Measurements from ENCODE around the gene DYRK3. TPM values are rescaled to one million over a fixed set of nuclear protein-coding genes. Genes with fewer than 3 reads are reported as not detected.

DYRK3 gene
- total and polyA plus RNA-seq, 2 of the 13 experiments (the other 11 are each of a cell fraction or from before 2014, with no cell fraction given): 0.48 to 2.8 TPM

DNA sequence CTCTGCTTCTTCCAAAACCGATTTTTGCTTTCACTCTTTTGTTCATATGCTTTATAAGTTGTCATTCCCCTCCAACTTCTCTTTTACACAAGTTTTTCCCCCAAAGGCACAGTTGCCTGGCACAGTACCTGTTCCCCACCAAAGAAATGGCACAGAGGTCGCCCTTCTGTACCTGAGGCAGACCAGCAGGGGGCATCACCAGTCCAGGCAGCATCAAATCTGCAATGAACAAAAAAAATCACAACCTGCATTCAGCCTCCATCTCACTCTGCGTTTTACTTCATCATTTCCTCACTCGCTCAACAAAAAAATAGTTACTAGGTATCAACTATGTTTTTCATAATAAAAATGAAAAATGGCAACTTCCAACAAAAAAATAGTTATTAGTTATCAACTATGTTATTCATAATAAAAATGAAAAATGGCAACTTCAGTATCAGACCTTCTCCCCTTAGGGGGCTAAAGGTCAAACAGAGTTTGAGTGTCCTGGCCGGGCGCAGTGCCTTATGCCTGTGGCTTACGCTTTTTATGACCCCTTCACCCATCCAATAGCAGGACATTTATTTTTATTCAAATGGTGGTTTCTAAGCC, 27.1 kb upstream of the DYRK3 start (continued):
- TF ChIP-seq ZNF616 (CRISPR knock-in tag; IDR thresholded peaks at IDR 0.05; ENCODE audit: low read depth) (no peak), ELF4 (CRISPR knock-in tag; IDR thresholded peaks at IDR 0.05; ENCODE audit: borderline replicate concordance) (no peak), RXRA (CRISPR knock-in tag; IDR thresholded peaks at IDR 0.05) (peak; percentile 25; the same call in 1 of the 2 replicates), ZFP37 (CRISPR knock-in tag; IDR thresholded peaks at IDR 0.05; ENCODE audit: borderline replicate concordance) (no peak), JUNB (CRISPR knock-in tag; IDR thresholded peaks at IDR 0.05; ENCODE audit: borderline replicate concordance) (no peak), ZNF619 (CRISPR knock-in tag; IDR thresholded peaks at IDR 0.05) (no peak), DR1 (CRISPR knock-in tag; IDR thresholded peaks at IDR 0.05) (no peak), SPEN (CRISPR knock-in tag; IDR thresholded peaks at IDR 0.05; ENCODE audit: low read depth) (no peak), ZNF614 (CRISPR knock-in tag; IDR thresholded peaks at IDR 0.05; ENCODE audit: borderline replicate concordance) (no peak), AHR (CRISPR knock-in tag; IDR thresholded peaks at IDR 0.05) (no peak), STAG1 (CRISPR knock-in tag; IDR thresholded peaks at IDR 0.05) (peak; percentile 59), ZBTB1 (CRISPR knock-in tag; IDR thresholded peaks at IDR 0.05; ENCODE audit: borderline replicate concordance) (no peak), PRPF4 (IDR thresholded peaks at IDR 0.05; ENCODE audit: low read depth, low read length, poor library complexity, severe bottlenecking) (no peak), ESRRA (CRISPR knock-in tag; IDR thresholded peaks at IDR 0.05; ENCODE audit: low read depth) (no peak), IKZF1 (IDR thresholded peaks at IDR 0.05) (no peak), ZNF44 (CRISPR knock-in tag; IDR thresholded peaks at IDR 0.05) (no peak), SIX4 (CRISPR knock-in tag; IDR thresholded peaks at IDR 0.05) (no peak), KLF9 (CRISPR knock-in tag; IDR thresholded peaks at IDR 0.05; ENCODE audit: low read depth) (no peak), ZNF891 (CRISPR knock-in tag; IDR thresholded peaks at IDR 0.05) (no peak), ZBTB7A (CRISPR knock-in tag; IDR thresholded peaks at IDR 0.05) (no peak), MYC (CRISPR knock-in tag; IDR thresholded peaks at IDR 0.05; ENCODE audit: borderline replicate concordance) (no peak), FOXJ3 (CRISPR knock-in tag; IDR thresholded peaks at IDR 0.05; ENCODE audit: borderline replicate concordance) (no peak), YEATS4 (CRISPR knock-in tag; IDR thresholded peaks at IDR 0.05; ENCODE audit: borderline replicate concordance) (no peak), ZNF570 (CRISPR knock-in tag; IDR thresholded peaks at IDR 0.05; ENCODE audit: borderline replicate concordance) (no peak), TCF7L2 (IDR thresholded peaks at IDR 0.05; ENCODE audit: low read depth, low read length) (no peak)
- TF ChIP-seq, protein P1, sequence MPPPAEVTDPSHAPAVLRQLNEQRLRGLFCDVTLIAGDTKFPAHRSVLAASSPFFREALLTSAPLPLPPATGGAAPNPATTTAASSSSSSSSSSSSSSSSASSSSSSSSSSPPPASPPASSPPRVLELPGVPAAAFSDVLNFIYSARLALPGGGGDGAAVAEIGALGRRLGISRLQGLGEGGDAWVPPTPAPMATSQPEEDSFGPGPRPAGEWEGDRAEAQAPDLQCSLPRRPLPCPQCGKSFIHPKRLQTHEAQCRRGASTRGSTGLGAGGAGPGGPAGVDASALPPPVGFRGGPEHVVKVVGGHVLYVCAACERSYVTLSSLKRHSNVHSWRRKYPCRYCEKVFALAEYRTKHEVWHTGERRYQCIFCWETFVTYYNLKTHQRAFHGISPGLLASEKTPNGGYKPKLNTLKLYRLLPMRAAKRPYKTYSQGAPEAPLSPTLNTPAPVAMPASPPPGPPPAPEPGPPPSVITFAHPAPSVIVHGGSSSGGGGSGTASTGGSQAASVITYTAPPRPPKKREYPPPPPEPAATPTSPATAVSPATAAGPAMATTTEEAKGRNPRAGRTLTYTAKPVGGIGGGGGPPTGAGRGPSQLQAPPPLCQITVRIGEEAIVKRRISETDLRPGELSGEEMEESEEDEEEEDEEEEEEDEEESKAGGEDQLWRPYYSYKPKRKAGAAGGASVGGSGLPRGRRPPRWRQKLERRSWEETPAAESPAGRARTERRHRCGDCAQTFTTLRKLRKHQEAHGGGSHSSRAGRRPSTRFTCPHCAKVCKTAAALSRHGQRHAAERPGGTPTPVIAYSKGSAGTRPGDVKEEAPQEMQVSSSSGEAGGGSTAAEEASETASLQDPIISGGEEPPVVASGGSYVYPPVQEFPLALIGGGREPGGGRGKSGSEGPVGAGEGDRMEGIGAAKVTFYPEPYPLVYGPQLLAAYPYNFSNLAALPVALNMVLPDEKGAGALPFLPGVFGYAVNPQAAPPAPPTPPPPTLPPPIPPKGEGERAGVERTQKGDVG (CRISPR knock-in tag; IDR thresholded peaks at IDR 0.05; ENCODE audit: borderline replicate concordance): no peak
- TF ChIP-seq, protein P2, sequence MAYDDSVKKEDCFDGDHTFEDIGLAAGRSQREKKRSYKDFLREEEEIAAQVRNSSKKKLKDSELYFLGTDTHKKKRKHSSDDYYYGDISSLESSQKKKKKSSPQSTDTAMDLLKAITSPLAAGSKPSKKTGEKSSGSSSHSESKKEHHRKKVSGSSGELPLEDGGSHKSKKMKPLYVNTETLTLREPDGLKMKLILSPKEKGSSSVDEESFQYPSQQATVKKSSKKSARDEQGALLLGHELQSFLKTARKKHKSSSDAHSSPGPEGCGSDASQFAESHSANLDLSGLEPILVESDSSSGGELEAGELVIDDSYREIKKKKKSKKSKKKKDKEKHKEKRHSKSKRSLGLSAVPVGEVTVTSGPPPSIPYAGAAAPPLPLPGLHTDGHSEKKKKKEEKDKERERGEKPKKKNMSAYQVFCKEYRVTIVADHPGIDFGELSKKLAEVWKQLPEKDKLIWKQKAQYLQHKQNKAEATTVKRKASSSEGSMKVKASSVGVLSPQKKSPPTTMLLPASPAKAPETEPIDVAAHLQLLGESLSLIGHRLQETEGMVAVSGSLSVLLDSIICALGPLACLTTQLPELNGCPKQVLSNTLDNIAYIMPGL (CRISPR knock-in tag; IDR thresholded peaks at IDR 0.05; ENCODE audit: borderline replicate concordance in 1 of 2, low read depth in 1 of 2): no peak
- TF ChIP-seq, protein P3, sequence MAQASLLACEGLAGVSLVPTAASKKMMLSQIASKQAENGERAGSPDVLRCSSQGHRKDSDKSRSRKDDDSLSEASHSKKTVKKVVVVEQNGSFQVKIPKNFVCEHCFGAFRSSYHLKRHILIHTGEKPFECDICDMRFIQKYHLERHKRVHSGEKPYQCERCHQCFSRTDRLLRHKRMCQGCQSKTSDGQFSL (CRISPR knock-in tag; IDR thresholded peaks at IDR 0.05): no peak
